Measurements from ENCODE around the gene DNAJB6.

GRCh38 chr7:157442993-157443831 is 106.4 kb downstream of the DNAJB6 start:
- no peak for TF ChIP-seq PATZ1 (CRISPR knock-in tag; IDR thresholded peaks at IDR 0.05; ENCODE audit: borderline replicate concordance)
- TF ChIP-seq, protein P1, sequence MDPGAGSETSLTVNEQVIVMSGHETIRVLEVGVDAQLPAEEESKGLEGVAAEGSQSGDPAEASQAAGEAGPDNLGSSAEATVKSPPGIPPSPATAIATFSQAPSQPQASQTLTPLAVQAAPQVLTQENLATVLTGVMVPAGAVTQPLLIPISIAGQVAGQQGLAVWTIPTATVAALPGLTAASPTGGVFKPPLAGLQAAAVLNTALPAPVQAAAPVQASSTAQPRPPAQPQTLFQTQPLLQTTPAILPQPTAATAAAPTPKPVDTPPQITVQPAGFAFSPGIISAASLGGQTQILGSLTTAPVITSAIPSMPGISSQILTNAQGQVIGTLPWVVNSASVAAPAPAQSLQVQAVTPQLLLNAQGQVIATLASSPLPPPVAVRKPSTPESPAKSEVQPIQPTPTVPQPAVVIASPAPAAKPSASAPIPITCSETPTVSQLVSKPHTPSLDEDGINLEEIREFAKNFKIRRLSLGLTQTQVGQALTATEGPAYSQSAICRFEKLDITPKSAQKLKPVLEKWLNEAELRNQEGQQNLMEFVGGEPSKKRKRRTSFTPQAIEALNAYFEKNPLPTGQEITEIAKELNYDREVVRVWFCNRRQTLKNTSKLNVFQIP (CRISPR knock-in tag; IDR thresholded peaks at IDR 0.05; ENCODE audit: borderline replicate concordance, low read depth): no peak
- TF ChIP-seq, protein P2, sequence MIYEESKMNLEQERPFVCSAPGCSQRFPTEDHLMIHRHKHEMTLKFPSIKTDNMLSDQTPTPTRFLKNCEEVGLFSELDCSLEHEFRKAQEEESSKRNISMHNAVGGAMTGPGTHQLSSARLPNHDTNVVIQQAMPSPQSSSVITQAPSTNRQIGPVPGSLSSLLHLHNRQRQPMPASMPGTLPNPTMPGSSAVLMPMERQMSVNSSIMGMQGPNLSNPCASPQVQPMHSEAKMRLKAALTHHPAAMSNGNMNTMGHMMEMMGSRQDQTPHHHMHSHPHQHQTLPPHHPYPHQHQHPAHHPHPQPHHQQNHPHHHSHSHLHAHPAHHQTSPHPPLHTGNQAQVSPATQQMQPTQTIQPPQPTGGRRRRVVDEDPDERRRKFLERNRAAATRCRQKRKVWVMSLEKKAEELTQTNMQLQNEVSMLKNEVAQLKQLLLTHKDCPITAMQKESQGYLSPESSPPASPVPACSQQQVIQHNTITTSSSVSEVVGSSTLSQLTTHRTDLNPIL (CRISPR knock-in tag; IDR thresholded peaks at IDR 0.05; ENCODE audit: low read depth): no peak
- TF ChIP-seq ISL1 (CRISPR knock-in tag; IDR thresholded peaks at IDR 0.05): no peak

Measured in SK-N-SH treated with all-trans-retinoic acid at 6 μM for 48 hours (cell line).